Activated CD8-positive, alpha-beta memory T cell treated with anti-CD3 and anti-CD28 coated beads for 36 hours (primary cell): Measurements from ENCODE around the gene CBFA2T2. TPM values are rescaled to one million over a fixed set of nuclear protein-coding genes. Genes with fewer than 3 reads are reported as not detected.
"Not testable (repeated sequence)": the region's sequence is repeated elsewhere in the genome, so short reads cannot be mapped to it uniquely, and the experiment has no call there.

ENCODE experiments used
- CTCF ChIA-PET: fragments of 350-600 bp; sonication (Branson Sonifier 250); formaldehyde crosslinking; loops from one replicate; lab custom pipeline; 2021; ENCODE audit warnings: antibody characterized with exemption; lab: Charles Lee
- POLR2A ChIA-PET: fragments of 350-600 bp; sonication (Branson Sonifier 250); formaldehyde crosslinking; loops from one replicate; lab custom pipeline; 2021; ENCODE audit warnings: antibody characterized with exemption; lab: Charles Lee
- total RNA-seq, 2 experiments: library from RNA; stranded (reverse); gene quantifications; one replicate each; pipeline ENCODE4 v1.2.3, GENCODE V29; 2021

CBFA2T2 gene
- 1 to 10 TPM; 7.1 to 7.4 TPM for total RNA-seq

DNA sequence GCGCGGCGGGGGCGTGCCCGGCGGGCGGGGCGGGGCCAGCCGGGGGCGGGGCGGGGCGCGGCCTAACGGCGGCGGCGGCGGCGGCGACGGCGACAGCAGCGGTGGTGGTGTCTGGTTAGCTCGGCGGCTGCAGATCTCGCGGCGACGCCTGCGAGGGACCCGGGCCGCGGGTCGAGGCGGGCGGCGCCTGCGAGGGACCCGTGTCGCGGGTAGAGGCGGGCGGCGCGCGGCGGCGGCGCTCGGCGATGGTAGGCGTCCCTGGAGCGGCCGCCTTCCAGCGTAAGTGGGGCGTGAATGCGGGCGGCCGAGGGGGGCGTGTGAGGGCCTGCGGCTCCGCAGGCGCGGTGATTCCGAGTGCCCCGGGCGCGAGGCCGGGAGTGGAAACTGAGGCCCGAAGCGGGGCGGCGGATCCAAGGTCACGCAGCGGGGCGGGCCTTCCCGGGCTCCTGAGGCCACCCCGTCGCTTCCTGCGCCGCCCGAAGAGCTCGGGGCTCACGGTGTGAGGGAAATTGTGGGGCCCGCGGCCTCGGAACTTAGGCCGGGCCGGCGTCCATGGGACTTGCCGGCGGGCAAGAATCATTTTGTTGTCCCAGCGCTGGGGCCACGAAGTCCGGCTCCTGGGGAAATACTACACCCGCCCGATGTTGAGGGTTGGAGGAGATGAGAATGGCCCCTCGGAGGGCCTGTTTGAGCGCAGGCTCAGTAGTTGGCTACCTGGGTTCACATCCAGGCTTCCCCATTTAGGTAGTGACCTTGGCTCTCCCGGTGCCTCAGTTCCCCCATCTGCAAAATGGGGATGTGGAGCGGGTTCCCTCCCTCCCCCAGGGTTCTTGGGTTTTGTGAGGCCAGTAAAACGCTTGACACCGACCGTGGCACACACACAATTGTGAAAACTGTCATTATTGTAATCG lies at the start of gene CBFA2T2:
CBFA2T2 (plus strand) TSS at position 74 of the 911 bp plus-strand sequence; CDS start at position 246, 172 bp downstream.
- ChIA-PET POLR2A (interaction anchor here (0.5 to 1.7 kb wide), 10 partner anchors 10 to 503 kb away, joined by 3 to 16 read pairs (median 5); partner anchors contain the start of genes ACTL10, CHMP4B, PXMP4 and RALY), CTCF (interaction anchor here (1.0 to 2.2 kb wide), 4 partner anchors 9 to 179 kb away, joined by 4 to 7 read pairs (median 4); partner anchors contain the start of gene ACTL10)

DNA sequence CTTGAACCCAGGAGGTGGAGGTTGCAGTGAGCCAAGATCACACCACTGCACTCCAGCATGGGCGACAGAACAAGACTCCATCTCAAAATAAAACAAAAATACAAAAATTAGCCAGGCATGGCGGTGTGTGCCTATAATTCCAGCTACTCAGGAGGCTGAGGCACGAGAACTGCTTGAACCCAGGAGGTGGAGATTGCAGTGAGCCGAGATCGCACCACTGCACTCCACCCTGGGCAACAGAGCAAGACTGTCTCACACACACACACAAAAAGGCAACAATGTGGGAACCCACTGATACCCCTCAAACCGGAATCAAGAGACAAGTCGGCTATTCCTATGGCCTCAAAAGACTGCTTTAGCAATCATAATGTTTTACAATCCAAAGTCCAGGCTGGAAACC lies 49.3 kb upstream of the CBFA2T2 start:
- CTCF ChIA-PET, POLR2A ChIA-PET: not testable (repeated sequence)

DNA sequence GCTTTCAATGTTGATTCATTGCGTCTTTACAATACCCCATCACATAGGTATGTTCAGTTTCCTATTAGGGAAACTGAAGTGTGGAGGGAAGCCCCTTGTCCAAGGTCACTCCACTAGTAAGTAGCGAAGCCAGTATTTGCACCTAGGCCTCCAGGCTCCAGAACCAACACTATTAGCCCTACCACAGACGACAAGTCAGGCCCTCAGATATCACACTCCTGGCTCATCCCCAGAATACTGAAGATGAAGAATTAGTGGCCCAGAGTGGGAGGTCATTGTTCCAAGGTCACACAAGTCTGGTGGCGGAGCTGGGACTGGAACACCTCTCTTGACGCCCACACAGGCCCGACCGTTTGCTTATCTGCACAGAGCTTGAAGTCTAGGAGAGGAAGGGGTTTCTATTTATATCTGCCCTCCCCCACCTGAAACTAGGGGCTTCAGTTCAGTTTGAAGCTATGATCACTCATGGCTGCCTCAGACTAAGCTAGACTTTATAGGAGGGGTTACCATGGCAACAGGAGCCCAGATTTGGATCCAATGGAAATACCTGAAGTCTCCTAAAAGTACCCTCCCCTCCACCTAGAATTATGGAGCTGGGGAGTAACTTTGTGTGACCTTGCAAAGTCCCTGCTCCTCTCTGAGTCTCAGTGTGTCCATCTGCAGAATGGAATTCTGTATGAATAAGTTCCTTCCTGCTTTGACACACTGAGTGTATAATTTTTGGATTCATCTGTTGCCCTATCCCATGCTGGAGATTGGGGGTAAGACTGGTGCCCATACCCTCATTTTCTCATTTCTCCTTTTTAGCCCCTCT lies 48.5 kb upstream of the CBFA2T2 start:
- POLR2A ChIA-PET: no interaction called here
- CTCF ChIA-PET: no interaction called here

DNA sequence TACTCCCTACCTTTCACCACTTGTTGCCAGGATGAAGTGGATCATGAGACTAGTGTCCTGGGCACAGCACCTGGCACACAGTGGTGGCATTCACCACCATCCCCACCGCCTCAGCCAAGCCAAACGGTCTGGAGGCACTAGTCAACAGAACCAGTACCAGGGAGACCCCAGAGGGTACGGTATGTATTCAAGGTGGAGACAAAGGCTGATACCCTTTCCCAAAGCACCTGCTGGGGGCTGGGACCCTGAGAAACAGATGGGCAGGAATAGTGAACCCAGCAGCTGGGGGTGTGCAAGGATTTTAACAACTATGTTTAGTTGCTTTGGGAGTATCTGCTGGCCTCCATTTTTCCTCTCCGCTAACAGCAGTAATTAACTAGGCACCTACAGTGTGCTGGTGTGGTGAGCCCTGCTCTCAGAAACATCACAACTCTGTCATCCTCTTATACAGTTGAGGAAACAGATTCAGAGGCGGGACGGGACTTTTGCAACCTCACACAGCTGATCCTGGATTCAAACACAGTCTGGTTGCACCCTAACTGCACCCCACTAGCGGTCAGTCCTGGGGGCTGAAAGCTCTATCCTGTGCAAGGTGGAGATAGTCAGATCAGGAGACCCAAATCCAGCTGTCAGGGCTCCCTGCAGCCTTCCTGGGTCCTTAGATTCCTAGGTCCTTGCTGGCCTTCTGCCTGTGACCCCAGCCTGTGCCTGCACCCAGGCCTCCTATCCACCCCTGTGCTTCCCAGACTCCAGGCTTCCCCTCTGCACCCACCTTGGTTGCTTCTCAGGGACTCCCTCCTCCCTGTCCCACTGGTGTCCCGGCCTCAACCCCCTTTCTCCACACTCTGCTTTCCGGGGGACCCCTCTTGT lies 47.5 kb upstream of the CBFA2T2 start:
- ChIA-PET CTCF (interaction anchor here (0.9 to 3.1 kb wide), 2 partner anchors 15 to 226 kb away, joined by 5 to 16 read pairs; no protein-coding TSS in a partner anchor), POLR2A (interaction anchor here (0.8 to 2.0 kb wide), 2 partner anchors 73 to 221 kb away, joined by 3 to 8 read pairs; no protein-coding TSS in a partner anchor)

DNA sequence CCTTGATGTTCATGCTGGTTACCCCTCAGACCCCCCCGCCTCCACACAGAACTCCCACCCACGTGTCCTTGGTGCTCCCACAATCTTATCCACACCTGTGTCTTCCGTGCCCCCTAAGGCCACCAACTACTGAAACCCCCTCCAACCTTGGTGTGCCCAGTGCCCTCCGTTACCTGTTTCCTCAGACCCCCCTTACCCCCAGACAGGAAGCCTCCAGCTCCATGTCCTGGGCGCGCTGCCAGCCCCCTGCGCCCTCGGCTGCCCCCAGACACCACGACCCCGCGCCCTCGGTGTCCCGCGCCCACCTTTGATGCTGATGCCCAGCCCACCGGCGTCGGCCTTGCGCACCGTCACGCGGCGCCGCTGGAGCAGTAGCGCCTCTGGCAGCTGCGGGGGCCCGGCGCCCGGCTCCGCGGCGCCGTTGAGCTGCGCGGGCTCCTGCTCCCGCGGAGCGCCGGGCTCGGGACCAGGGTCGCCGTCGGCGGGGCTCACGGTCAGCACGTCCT lies 46.8 kb upstream of the CBFA2T2 start:
- ChIA-PET POLR2A (interaction anchor here (0.8 to 2.0 kb wide), 4 partner anchors 47 to 224 kb away, joined by 3 to 8 read pairs (median 5); partner anchors contain the start of genes ACTL10 and CBFA2T2), CTCF (interaction anchor here (0.9 to 3.1 kb wide), 4 partner anchors 12 to 226 kb away, joined by 3 to 16 read pairs (median 4); no protein-coding TSS in a partner anchor)

DNA sequence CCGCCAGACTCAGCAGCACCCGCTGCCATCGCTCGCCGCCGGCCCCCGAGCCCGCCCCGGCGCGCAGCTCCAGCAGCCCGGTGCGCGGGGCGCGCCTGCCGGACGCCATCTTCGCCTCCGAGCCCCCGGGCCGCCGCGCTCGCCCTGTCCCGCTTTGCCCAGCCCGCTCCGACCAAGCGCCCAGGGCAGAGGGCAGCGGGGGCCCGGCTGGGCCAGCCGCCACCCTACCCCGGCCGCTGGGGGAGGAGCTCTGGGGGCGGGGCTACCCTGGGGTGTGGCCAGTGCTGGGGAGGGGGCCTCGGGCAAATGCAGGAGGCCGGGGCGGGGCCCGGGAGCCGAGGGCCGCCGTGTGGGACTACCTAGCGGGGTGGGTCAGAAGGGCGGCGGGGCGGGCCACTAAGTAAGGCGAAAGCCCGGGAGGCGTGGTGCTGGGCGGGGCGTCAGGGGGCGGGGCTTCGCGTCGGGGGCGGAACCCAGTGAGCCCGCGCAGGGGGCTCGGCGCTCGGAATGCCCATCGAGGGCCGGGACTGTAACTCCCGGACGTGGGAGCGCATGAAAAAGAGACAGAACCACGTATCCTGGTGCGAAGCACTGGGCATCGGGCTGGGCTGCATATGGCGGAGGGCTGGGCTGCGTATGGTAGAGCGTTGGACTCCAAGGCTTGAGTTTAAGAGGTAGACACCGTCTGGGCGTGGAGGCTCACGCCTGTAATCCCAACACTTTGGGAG lies 46.2 kb upstream of the CBFA2T2 start, which contains the start of gene SNTA1:
SNTA1 (minus strand) TSS at position 252 of the 728 bp plus-strand sequence; CDS start at position 109, 143 bp downstream.
- ChIA-PET POLR2A (interaction anchor here (0.7 to 2.0 kb wide), 5 partner anchors 47 to 225 kb away, joined by 3 to 8 read pairs (median 5); partner anchors contain the start of genes ACTL10 and CBFA2T2), CTCF (interaction anchor here (0.6 to 3.1 kb wide), 6 partner anchors 13 to 225 kb away, joined by 3 to 16 read pairs (median 4); no protein-coding TSS in a partner anchor)

DNA sequence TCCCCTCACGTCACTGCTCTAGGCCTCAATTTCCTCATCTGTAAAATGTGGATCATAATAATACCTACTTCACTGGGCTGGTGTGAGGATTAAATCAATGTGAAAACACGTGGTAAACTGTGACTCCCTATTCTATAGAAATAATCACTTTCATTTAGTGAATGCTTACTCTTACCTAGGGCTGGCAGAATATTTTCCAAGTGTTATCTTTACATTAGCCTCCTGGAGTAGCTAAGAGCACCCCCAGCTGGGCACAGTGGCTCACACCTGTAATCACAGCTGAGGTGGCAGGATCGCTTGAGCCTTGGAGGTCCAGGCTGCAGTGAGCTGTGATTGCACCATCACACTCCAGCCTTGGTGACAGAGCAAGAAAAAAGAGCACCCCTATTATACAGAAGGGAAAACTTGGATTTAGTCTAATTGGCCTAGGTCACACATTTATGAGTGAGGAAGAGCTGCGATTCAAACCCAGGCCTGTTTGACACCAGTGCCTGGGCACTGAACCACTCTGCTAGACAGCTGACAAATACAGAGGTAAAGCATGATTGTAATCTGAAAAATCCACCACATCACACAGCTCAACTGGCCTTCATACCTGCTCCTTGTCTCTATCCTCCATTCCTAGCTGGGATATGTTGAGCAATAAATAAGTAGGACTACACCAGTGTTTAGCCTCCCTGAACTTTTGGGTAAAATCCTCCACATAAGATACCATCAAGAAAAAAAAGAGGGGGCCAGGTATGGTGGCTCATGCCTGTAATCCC lies 44.9 kb upstream of the CBFA2T2 start:
- POLR2A ChIA-PET: interaction anchor here (0.6 to 1.6 kb wide), 4 partner anchors 45 to 224 kb away, joined by 3 to 11 read pairs (median 4); partner anchors contain the start of gene CBFA2T2
- CTCF ChIA-PET: interaction anchor here (0.6 to 3.1 kb wide), 7 partner anchors 8 to 700 kb away, joined by 3 to 16 read pairs (median 4); no protein-coding TSS in a partner anchor

DNA sequence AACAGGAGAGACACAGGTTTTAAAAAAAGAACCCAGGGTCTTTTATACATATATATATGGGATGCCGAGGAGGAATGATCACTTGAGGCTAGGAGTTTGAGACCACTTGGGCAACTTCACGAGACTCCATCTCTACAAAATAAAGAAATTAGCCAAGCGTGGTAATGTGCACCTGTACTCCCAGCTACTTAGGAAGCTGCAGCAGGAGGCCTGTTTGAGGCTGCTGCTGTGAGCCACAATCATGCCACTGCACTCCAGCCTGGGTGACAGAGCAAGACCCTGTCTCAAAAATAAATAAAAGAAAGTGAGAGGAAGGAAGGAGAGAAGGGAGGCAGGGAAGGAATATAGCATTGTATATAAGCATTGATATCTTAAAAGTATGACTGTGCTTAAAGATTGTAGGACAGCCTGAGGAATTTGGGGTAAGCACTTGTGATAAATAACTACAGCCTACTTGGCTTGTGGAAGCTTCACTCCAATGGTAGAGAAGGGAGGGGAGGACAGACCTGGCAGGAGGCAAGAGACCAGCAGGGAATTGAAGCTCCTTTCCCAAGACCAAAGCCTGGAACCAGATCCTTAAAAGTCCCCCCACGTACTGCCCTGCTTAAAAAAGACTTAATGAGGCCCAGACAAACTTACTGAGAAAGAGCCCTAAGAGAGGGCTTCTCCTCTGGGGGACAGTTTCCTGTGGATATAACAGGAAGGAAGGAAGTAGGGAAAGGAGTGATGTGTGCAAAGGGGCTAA lies 43.8 kb upstream of the CBFA2T2 start:
- ChIA-PET CTCF (interaction anchor here (0.7 to 0.9 kb wide), 3 partner anchors 10 to 208 kb away, joined by 3 to 4 read pairs (median 3); no protein-coding TSS in a partner anchor), POLR2A (no interaction called here)

DNA sequence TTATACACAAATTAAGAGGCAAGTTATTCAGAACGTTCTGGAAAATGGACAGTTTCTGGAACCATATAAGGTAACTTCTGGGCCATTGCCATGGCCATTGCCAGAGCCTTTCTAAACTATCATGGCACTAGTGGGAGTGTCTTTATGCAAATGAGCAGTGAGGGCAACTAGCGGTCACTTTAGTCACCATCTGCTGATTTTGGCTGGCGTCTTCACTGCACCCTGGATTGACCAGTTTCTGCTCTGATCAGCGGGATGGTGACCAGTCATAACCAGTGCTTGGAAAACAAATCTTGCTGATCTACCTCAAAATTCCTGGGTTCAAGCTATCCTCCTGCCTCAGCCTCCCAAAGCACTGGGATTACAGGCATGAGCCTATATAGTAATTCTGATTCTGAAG lies 39.0 kb upstream of the CBFA2T2 start:
- CTCF ChIA-PET: no interaction called here
- POLR2A ChIA-PET: no interaction called here

DNA sequence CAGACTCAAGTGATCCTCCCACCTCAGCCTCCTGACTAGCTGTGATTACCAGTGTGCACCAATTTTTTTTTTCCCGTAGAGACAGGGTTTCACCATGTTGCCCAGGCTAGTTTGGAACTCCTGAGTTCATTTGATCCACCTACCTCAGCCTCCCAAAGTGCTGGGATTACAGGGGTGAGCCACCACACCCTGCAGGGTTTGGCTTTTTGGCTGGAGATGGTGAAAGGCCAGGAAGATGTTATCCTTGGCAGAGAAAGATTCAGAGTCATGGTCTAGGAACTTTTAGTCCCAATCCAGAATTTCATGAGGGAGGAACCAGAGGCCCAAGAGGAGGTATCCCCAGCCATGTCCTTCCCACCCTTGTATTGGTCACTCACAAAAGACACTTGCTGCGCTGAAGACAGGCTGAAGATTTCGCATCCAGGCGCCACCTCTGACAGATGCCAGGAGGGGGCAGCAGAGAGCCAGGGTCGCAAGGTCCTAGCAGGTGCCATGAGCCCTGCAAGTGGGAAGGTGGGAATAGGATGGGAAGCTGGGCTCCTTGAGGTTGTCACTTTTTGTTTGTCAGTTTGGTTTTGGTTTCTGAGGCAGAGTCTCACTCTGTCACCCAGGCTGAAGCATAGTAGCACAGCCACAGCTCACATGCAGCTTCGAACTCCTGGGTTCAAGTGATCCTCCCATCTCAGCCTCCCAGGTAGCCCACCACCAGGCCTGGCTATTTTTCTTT lies 32.8 kb upstream of the CBFA2T2 start:
- POLR2A ChIA-PET: not testable (repeated sequence)

DNA sequence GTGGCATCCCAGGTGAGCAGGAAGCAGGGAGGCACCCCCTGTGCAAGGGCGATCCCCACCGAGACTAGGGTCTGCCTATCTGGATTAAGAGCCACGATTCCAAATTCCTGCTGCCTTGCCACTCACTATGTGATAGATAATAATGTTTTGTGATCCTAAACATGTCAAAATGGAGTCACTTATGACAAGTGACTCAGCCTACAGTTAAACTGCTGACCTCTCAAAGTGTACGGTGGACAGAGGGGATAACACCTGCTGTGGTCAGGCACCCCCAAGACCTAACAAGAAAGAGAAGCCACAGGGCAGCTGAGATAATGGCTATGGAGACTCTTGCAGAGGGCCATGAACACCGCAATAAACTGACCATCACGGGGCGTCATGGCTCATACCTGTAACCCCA lies 30.3 kb upstream of the CBFA2T2 start:
- CTCF ChIA-PET: interaction anchor here (0.7 to 0.9 kb wide), 2 partner anchors 110 to 273 kb away, joined by 3 read pairs; no protein-coding TSS in a partner anchor
- POLR2A ChIA-PET: interaction anchor here (0.9 kb wide), 1 partner anchor 272 kb away, joined by 3 read pairs; the partner anchor contains the start of gene ZNF341

More for the DNA sequence above, 32.8 kb upstream of the CBFA2T2 start:
- CTCF ChIA-PET: interaction anchor here (0.6 to 1.1 kb wide), 16 partner anchors 11 to 502 kb away, joined by 3 to 17 read pairs (median 4); partner anchors contain the start of genes ACTL10 and SNTA1

DNA sequence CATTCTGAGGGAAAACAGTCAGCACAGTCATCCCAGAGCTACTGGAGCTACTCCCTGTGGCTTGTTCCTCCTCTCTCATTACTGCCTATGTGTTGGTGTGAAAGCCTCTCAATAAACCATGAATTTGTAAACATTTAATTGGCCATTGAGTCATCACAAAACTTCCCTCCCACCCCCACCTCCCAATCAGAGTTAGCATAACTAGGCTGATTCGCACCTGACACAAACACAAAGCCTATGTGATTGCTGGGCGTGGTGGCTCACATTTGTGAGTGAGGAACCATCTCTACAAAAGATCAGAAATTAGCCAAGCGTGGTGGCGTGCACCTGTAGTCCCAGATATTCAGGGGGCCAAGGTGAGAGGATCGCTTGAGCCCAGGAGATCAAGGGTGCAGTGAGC lies 29.2 kb upstream of the CBFA2T2 start:
- ChIA-PET POLR2A (interaction anchor here (0.6 to 0.9 kb wide), 3 partner anchors 129 to 271 kb away, joined by 3 to 7 read pairs (median 4); partner anchors contain the start of gene ZNF341), CTCF (interaction anchor here (0.7 to 0.9 kb wide), 2 partner anchors 72 to 271 kb away, joined by 3 read pairs; no protein-coding TSS in a partner anchor)

DNA sequence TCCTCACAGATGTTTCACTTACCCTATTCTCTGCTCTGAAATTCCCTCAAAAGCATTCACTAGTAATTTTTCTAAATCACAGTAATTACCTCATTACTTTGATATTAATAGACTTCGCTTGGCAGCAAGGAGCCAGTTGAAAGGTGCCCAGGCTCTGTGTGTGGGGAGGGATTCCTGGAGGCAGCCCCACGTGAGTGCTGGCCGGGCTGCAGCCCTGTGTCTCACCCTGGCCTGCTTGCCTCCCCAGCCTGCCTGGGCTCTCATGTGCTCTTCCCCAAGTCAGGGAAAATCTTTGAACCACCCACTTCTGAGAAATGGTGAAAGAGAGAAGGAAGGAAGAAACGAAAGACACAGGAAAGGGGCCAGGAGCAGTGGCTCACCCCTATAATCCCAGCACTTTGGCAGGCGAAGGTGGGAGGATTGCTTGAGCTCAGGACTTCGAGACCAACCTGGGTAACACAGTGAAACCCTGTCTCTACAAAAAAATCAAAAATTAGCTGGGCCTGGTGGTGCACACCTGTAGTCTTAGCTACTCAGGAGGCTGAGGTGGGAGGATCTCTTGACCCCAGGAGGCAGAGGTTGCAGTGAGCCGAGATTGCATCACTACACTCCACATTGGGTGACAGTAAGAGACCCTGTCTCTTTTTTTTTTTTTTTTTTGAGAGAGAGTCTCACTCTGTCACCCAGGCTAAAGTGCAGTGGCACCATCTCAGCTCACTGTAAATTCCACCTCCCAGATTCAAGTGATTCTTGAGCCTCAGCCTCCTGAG lies 26.4 kb upstream of the CBFA2T2 start:
- POLR2A ChIA-PET: no interaction called here
- CTCF ChIA-PET: interaction anchor here (0.6 kb wide), 1 partner anchor 344 kb away, joined by 3 read pairs; no protein-coding TSS in a partner anchor
